ENCODE results near the gene DNAJC13. TPM values are rescaled to one million over a fixed set of nuclear protein-coding genes. Genes with fewer than 3 reads are reported as not detected.

DNAJC13 gene
- total RNA-seq, 1 experiment from 2014 or later = 18.1 TPM

DNA sequence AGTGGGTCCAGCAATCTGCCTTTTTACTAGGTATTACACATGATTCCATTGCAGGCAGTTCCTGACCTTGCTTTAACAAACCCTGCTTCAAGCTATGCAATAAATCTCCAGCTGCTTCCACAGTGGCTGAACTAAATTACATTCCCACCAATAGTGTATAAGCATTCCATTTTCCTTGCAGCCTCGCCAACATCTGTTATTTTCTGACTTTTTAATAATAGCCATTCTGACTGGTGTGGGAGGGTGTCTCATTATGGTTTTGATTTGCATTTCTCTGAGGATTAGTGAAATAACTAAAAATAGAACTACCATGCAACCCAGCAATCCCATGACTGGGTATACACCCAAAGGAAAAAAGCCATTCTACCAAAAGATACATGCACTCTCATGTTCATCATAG is 36.4 kb upstream of the DNAJC13 start:
- no peaks in the 10 kb centered on the region for H4K20me1 ChIP-seq (ENCODE audit: control insufficient read depth, insufficient read depth, insufficient read length)
- no peak overlapping the region for H3K27ac ChIP-seq (ENCODE audit: insufficient read length, low read depth, low read length)
- Mint-ChIP-seq H3K27ac (peak overlapping the region in 2 of 3 experiments; percentile 96 to 99; a peak in 4 of 7 replicates), H3K36me3 (ENCODE audit: insufficient read depth in 1 of 3, low read depth in 3 of 3) (peaks cover 9 to 35% (median 14%) of the 10 kb centered on the region in 3 experiments), H3K4me3 (no peak overlapping the region), H3K27me3 (ENCODE audit: low read depth) (peaks cover 2% of the 10 kb centered on the region; the same call in 1 of the 2 replicates), H3K9me3 (peaks cover 10 to 21% of the 10 kb centered on the region in 2 experiments), H3K4me1 (peaks cover 50 to 64% of the 10 kb centered on the region in 2 experiments)
- H3K4me1 ChIP-seq (ENCODE audit: insufficient read depth, low read length) = peaks cover 11% of the 10 kb centered on the region; the same call in 1 of the 2 replicates
- H2AK5ac ChIP-seq (ENCODE audit: insufficient read length, low read length) = no peak overlapping the region
- H3K23ac ChIP-seq (ENCODE audit: insufficient read length, low read depth, low read length) = no peak overlapping the region
- no peak overlapping the region for H2BK5ac ChIP-seq (ENCODE audit: insufficient read length, low read length)
- TF ChIP-seq, protein P1, sequence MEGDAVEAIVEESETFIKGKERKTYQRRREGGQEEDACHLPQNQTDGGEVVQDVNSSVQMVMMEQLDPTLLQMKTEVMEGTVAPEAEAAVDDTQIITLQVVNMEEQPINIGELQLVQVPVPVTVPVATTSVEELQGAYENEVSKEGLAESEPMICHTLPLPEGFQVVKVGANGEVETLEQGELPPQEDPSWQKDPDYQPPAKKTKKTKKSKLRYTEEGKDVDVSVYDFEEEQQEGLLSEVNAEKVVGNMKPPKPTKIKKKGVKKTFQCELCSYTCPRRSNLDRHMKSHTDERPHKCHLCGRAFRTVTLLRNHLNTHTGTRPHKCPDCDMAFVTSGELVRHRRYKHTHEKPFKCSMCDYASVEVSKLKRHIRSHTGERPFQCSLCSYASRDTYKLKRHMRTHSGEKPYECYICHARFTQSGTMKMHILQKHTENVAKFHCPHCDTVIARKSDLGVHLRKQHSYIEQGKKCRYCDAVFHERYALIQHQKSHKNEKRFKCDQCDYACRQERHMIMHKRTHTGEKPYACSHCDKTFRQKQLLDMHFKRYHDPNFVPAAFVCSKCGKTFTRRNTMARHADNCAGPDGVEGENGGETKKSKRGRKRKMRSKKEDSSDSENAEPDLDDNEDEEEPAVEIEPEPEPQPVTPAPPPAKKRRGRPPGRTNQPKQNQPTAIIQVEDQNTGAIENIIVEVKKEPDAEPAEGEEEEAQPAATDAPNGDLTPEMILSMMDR (conservative IDR thresholded peaks at IDR 0.05) = no peak
- H3K23me2 ChIP-seq (ENCODE audit: insufficient read length, low read depth, low read length, poor library complexity, severe bottlenecking) = no peaks in the 10 kb centered on the region
- no peak overlapping the region for H3K4me2 ChIP-seq (ENCODE audit: insufficient read depth, insufficient read length, low read length)
- no peak overlapping the region for H2BK20ac ChIP-seq (ENCODE audit: low read depth, low read length, poor library complexity, severe bottlenecking)
- no peak overlapping the region for H4K8ac ChIP-seq (replicated peaks; ENCODE audit: insufficient read length, low read depth, low read length)
- H3K27me3 ChIP-seq (ENCODE audit: insufficient read depth, low read length) = no peaks in the 10 kb centered on the region
- no peak overlapping the region for H2BK15ac ChIP-seq (ENCODE audit: low read depth, low read length)
- no peak overlapping the region for H2AFZ ChIP-seq (ENCODE audit: low read length)
- no peak overlapping the region for H4K91ac ChIP-seq (ENCODE audit: insufficient read length, low read depth, low read length)
- H3K4ac ChIP-seq (ENCODE audit: low read depth, low read length) = no peak overlapping the region
- no peak overlapping the region for H2BK12ac ChIP-seq (ENCODE audit: insufficient read length, low read depth, low read length)
- no peak for DNase-seq
- H3K18ac ChIP-seq (ENCODE audit: insufficient read length, low read depth, low read length) = no peak overlapping the region
- H4K5ac ChIP-seq (ENCODE audit: insufficient read length, low read depth, low read length) = no peak overlapping the region
- no peak overlapping the region for H3T11ph ChIP-seq (ENCODE audit: low read length)
- H3K79me1 ChIP-seq (ENCODE audit: insufficient read depth, low read depth, low read length, poor library complexity, severe bottlenecking) = no peaks in the 10 kb centered on the region
- no peaks in the 10 kb centered on the region for H3K9me3 ChIP-seq (ENCODE audit: control insufficient read depth, low read depth, low read length)
- H3K79me2 ChIP-seq (ENCODE audit: insufficient read depth, low read length) = no peaks in the 10 kb centered on the region
- no peak overlapping the region for H2BK120ac ChIP-seq (ENCODE audit: low read depth, low read length, poor library complexity, severe bottlenecking)
- no peak overlapping the region for H3K14ac ChIP-seq (ENCODE audit: insufficient read depth, low read length)
- H3K9ac ChIP-seq (ENCODE audit: extremely low read depth, insufficient read length, low read length) = no peak overlapping the region
- WGBS (ENCODE audit: extremely low coverage, insufficient read length, low lambda C conversion rate) = no CpG with 5 or more reads among the region's 1 CpG
- H3K56ac ChIP-seq (ENCODE audit: insufficient read length, low read depth, low read length) = no peak overlapping the region
